Thyroid gland (tissue), 4 donors: ENCODE data around the gene MAP7. TPM values are rescaled to one million over a fixed set of nuclear protein-coding genes. Genes with fewer than 3 reads are reported as not detected.

Experiments
- DNase-seq, 2 donors: peaks; one replicate each; pipeline ENCODE4 v3.0.0-alpha.2; 2019
- H3K27ac ChIP-seq, 3 donors: fragments of 200-600 bp; sonication (generic); 1 replicate in 2 of 3; 2 replicates in 1 of 3; pipeline ENCODE4 v1.5.1; 2016 to 2019; ENCODE audit warnings: mild to moderate bottlenecking in 1 of 3, moderate library complexity in 1 of 3
- H3K27me3 ChIP-seq: fragments of 200-600 bp; sonication (generic); one replicate; pipeline ENCODE4 v1.5.1; 2019
- H3K36me3 ChIP-seq, 2 donors: fragments of 200-600 bp; sonication (generic); one replicate each; pipeline ENCODE4 v1.5.1; 2016 to 2019
- H3K4me1 ChIP-seq, 2 donors: fragments of 200-600 bp; sonication (generic); one replicate each; pipeline ENCODE4 v1.5.1; 2017 to 2019
- H3K4me3 ChIP-seq, 3 donors: fragments of 200-600 bp; sonication (generic); replicated peaks in 1 of 3; 1 replicate in 2 of 3; 2 replicates in 1 of 3; pipeline ENCODE4 v1.5.1; 2016; ENCODE audit warnings: mild to moderate bottlenecking in 1 of 3
- H3K9me3 ChIP-seq: fragments of 200-600 bp; sonication (generic); one replicate; pipeline ENCODE4 v1.5.1; 2017
- CTCF ChIP-seq, 6 experiments: fragments of 200-600 bp in 3 of 6; fragments of 450-650 bp in 3 of 6; sonication (generic) in 3 of 6; IDR thresholded peaks; one replicate each; pipeline ENCODE4 v1.5.1; 2016 to 2019; ENCODE audit warnings: antibody characterized with exemption in 6 of 6, mild to moderate bottlenecking in 2 of 6, inconsistent platforms in 1 of 6, moderate library complexity in 1 of 6
- POLR2A ChIP-seq, 2 donors: fragments of 450-650 bp; IDR thresholded peaks; one replicate each; pipeline ENCODE4 v1.6.1; 2017; ENCODE audit warnings: antibody characterized with exemption in 2 of 2, mild to moderate bottlenecking in 2 of 2, moderate library complexity in 1 of 2
- WGBS, 2 donors: methylation state at CpG; one replicate each; pipeline ENCODE4 v1.1.5; 2017; 5-methylcytosine and 5-hydroxymethylcytosine counted together
- intact Hi-C: fragments of 100-400 bp; cut with DNase I; formaldehyde crosslinking; loops from one replicate; pipeline ENCODE4 v1.15.1; 2023
- total RNA-seq, 4 donors: library from RNA; depleted of rRNA; stranded (reverse); fragments of >200 nt; gene quantifications; one replicate each; pipeline ENCODE4 v1.2.3, GENCODE V29; 2016

Gene MAP7
- total RNA-seq, 4 donors from 2014 or later: 24.5 to 46.0 (median 36.0) TPM

GRCh38 chr6:136464874-136465273 lies 85.3 kb downstream of the MAP7 start:
- DNase-seq: no peak
- Histone ChIP-seq H3K4me1 (peaks cover 13 to 14% of the 10 kb centered on the region in 2 donors), H3K9me3 (no peaks in the 10 kb centered on the region), H3K4me3 (no peak overlapping the region), H3K27me3 (no peaks in the 10 kb centered on the region), H3K36me3 (no peaks in the 10 kb centered on the region), H3K27ac (no peak overlapping the region)
- intact Hi-C loops: no loop called here
- 85 to 88% methylated on average over 4 of the region's 4 CpGs for WGBS, 2 donors
- TF ChIP-seq POLR2A (IDR thresholded peaks at IDR 0.05): no peak
- TF ChIP-seq CTCF (IDR thresholded peaks at IDR 0.05): no peak

- H3K9me3 ChIP-seq: no peaks in the 10 kb centered on the region
- WGBS, 2 donors: 96% methylated on average over 2 of the region's 2 CpGs
- H3K27ac ChIP-seq: peak overlapping the region in 1 of 3 donors; percentile 4
- TF ChIP-seq CTCF (IDR thresholded peaks at IDR 0.05) (no peak), POLR2A (IDR thresholded peaks at IDR 0.05) (no peak)
- intact Hi-C loops: no loop called here
- H3K4me1 ChIP-seq: peaks cover 13 to 14% of the 10 kb centered on the region in 2 donors
- no peak overlapping the region for H3K4me3 ChIP-seq
- no peaks in the 10 kb centered on the region for H3K27me3 ChIP-seq
- DNase-seq: no peak
- no peaks in the 10 kb centered on the region for H3K36me3 ChIP-seq
Measured at GRCh38 chr6:136464148-136464547, 86.1 kb downstream of the MAP7 start.

- Histone ChIP-seq H3K36me3 (no peaks in the 10 kb centered on the region), H3K9me3 (no peaks in the 10 kb centered on the region), H3K4me3 (no peak overlapping the region), H3K27me3 (no peaks in the 10 kb centered on the region), H3K27ac (peak overlapping the region in 2 of 3 donors; percentile 4 to 48), H3K4me1 (peaks cover 13 to 14% of the 10 kb centered on the region in 2 donors)
- DNase-seq: peak; percentile 18 to 42
- intact Hi-C loops: no loop called here
- 22 to 26% methylated on average over 4 of the region's 4 CpGs for WGBS, 2 donors
- TF ChIP-seq CTCF (IDR thresholded peaks at IDR 0.05) (no peak), POLR2A (IDR thresholded peaks at IDR 0.05) (no peak)
Measured at GRCh38 chr6:136463743-136464142, 86.5 kb downstream of the MAP7 start.

DNA sequence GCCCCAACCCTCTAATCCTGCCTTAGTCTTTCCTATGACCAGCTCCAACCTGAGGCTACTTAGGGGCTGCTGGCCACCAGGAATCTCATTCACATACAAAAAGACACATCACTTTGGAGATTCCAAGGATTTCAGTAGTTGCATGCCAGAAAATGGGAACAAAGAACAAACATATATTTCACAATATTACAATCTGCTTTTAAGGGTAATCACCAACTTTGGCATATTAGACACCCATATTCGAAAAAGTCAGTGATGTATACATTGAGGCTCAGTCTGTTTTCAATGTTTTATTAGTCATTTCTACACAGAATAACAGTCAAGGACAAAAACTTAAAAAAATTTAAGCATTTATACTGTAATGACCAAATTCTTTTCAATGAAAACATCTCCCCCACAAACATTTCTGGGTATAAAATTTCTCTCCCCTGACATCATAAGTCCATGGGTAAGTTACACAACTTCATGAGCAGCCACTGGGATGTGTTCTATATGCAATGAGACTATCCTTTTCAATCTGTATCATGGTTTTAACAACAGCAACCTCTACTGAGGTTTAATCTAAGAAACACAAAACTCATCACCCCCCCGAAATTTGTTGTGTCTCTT lies 103.5 kb downstream of the MAP7 start:
- Histone ChIP-seq H3K27ac (no peak overlapping the region), H3K4me1 (no peaks in the 10 kb centered on the region), H3K9me3 (no peaks in the 10 kb centered on the region), H3K36me3 (no peaks in the 10 kb centered on the region), H3K4me3 (no peak overlapping the region), H3K27me3 (no peaks in the 10 kb centered on the region)
- WGBS, 2 donors: 84 to 85% methylated on average over 2 of the region's 2 CpGs
- TF ChIP-seq CTCF (IDR thresholded peaks at IDR 0.05): no peak
- TF ChIP-seq POLR2A (IDR thresholded peaks at IDR 0.05): no peak
- DNase-seq: no peak
- intact Hi-C loops: no loop called here

DNA sequence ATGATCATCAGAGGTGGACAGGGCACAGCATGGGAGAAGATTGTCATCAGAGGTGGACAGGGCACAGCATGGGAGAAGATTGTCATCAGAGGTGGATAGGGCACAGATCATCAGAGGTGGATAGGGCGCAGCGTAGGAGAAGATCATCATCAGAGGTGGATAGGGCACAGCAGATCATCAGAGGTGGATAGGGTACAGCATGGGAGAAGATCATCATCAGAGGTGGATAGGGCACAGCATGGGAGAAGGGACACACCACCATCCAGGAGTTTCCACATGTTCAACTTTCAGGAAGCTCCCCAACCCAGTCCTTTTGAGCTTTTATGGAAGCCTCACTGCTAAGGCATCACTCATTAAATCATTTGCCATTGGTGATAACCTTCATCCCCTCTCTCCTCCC lies 104.1 kb downstream of the MAP7 start:
- H3K4me1 ChIP-seq: no peaks in the 10 kb centered on the region
- intact Hi-C loops: no loop called here
- no peaks in the 10 kb centered on the region for H3K9me3 ChIP-seq
- no peak overlapping the region for H3K27ac ChIP-seq
- 66 to 98% methylated on average over 2 of the region's 2 CpGs for WGBS, 2 donors
- no peaks in the 10 kb centered on the region for H3K27me3 ChIP-seq
- no peak for TF ChIP-seq CTCF (IDR thresholded peaks at IDR 0.05)
- no peak for TF ChIP-seq POLR2A (IDR thresholded peaks at IDR 0.05)
- no peaks in the 10 kb centered on the region for H3K36me3 ChIP-seq
- no peak for DNase-seq
- H3K4me3 ChIP-seq: no peak overlapping the region
